Brain pericyte (primary cell): ENCODE data around the gene RPN1.
A peak's percentile ranks its signal among the peaks of the same experiment; 100 is the strongest.
"Not testable (repeated sequence)": the region's sequence is repeated elsewhere in the genome, so short reads cannot be mapped to it uniquely, and the experiment has no call there.

ENCODE experiments used
- DNase-seq: peaks from one replicate; pipeline ENCODE4 v3.0.0-alpha.2; 2012; ENCODE audit warnings: low read depth, low spot score

The RPN1 gene

DNA sequence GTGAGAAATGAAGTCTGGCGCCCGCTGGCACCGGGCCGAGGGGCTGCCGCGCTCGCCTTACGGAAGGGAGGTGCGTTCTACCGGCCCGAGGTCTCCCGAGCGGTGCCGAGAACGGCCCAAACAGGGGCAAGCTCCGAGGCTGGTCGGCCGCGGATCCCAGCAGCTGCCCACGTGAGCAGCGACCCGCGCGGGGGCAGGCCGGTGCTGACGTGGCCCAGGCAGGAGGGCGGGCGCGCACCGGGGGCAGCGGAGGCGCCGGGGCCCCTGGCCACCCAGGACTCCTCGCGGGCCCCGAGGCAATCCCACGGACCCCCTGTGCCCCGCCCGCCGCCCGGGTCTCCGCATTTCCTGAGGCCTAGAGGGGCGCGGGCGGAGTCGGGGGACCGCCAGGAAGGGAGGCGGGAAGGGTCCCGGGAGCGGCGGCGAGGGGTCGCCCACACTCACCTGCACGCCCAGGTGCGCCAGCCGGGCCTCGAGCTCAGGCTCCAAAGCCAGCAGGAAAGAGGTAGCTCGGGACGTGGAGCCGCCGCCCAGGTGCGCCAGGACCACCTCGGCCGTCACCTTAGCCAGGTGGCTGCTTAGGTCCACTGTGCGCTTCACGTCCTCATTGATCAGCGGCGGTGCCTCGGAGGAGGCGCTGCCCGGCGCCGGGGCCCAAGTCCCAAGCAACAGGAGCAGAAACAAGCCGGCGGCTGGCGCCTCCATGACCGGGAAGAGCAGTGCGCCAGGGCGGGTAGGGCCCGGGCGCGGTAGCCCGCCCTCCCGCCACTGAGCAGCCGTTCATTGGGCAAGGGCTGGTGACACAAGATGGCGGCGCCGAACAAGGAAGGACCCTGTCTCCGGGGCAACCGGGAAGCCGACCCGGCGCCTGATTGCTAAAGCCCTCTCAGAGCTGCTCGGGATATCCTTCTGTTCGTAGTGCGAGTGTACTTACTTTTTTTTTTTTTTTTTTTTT is at the start of gene RPN1:
Gene RPN1 (minus strand): TSS at position 723 of the 955 bp plus-strand sequence. CDS start 18 bp downstream, at position 705.
- peak; percentile 86 for DNase-seq

GRCh38 chr3:128698211-128699047 is 47.8 kb upstream of the RPN1 start:
- no peak for DNase-seq

DNA sequence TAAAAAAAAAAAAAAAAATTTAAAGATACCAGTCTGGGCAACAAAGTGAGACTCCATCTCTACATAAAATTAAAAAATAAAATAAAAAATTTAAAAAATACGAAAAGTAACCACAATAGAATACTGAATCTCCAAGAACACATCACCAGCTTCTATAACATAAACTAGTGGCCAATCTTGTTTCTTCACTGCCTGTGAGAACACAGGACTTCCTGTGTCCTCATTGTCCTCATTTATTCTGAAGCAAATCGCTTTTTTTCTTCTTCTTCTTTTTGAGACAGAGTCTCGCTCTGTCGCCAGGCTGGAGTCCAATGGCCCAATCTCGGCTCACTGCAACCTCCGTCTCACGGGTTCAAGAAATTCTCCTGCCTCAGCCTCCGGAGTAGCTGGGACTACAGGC is 46.7 kb upstream of the RPN1 start:
- no peak for DNase-seq

GRCh38 chr3:128693696-128694095 is 43.1 kb upstream of the RPN1 start:
- no peak for DNase-seq

GRCh38 chr3:128689060-128689459 is 38.4 kb upstream of the RPN1 start:
- DNase-seq = no peak

- DNase-seq = no peak
Measured at GRCh38 chr3:128686465-128686864, 35.8 kb upstream of the RPN1 start.

DNA sequence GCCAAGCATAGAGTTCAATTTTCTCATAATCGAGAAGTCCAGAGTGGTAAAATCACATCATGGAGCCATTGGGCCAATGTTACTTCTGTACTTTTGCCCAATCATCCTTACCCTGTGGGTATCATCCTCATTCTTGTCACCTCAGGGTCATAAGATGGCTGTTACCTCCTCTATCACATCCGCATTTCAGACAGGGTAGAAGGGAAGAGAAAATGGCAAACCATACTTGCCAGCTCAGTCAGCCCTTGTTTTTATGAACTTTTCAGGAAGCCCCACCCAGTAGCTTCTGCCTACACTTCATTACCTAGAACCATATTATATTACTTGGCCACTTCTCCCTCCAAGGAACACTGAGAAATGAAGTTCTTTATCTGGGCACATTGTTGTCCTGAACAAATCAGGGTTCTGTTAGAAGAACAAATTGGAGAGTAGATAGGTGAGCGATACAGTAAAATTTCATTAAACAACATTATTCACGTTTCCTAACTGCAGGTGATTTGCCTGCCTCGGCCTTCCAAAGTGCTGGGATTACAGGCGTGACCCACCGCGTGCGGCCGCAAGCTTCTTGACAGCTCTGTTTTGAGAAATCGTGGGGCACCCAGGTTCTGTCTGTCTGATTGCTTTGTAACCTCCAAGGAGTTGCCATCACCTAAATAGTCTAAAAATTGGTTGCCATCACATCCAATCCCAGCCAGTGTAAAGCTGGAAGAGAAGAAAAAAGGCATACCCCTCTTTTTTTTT is 34.5 kb upstream of the RPN1 start:
- DNase-seq = no peak

DNA sequence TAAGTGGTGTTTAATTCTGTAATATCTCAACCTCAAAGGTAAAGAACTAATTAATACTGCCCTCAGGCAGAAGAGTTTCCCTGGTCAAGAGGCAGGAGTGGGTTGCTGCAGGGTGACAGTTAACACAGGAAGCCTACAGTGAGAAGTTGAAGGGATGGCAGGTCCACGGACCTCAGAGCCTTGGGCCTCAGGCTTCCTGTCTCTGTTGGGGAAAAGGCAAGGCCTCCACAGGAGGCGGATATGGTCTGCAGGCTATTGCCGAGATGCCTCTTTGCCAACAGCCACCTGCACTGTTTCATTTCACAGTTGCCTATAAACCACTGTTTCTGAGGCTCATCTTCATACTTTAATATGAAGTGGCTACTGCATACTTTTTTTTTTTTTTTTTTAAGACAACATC is 33.3 kb upstream of the RPN1 start:
- no peak for DNase-seq

- no peak for DNase-seq
Measured at GRCh38 chr3:128681369-128681829, 30.8 kb upstream of the RPN1 start.

DNA sequence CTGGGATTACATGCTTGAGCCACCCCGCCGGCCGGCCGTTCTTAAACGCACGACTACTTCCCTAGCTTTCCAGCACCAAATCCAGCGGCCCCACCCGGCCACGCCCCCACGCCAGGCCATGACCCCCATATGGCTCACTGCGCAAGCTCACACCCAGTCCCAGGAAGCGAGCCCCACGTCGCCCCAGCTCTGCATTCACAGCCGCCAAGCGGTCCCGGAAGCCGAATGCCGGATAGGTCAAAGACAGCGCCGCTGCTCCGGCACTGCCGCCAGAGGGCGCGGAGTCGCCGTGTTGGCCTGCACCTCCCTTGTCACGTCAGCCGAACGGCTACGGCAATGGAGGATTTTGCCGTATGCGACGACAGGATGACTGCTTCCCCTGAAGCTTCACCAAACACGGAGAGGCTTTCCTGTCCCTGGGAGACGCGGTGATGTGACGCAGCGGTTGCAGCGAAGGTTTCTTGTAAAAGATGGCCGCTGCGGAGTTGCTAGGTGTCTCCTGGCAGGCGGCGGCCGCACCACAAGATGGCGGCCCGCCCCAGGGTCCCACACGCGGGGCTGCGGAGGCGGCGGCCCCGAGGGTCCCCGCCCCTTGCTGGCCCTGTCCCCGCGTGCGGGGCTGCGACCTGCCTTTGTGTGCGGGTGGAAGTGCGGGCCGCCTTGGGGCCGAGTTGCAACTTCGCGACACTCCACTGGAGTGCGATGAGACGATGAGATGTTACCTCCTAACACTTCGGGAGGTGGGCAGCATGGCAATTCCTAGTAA is 30.2 kb upstream of the RPN1 start:
- peak; percentile 95 for DNase-seq

DNA sequence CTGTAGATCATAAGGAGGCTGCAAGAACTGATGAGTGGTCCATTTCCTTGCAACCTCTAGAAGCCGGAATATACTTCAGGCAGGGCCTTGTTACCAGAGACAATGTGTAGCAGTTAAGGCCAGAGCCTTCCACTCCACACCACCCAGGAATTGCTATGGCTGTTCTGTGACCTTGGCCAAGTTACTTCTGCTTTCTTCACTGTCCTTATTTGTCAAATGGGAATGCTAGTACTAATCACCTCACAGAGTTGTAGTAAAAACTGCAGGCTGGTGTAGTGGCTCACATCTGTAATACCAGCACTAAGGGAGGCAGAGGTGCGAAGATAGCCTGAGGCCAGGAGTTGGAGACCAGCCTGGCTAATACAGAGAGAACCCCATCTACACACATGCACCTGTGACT is 28.7 kb upstream of the RPN1 start:
- DNase-seq = no peak

- DNase-seq = not testable (repeated sequence)
Measured at GRCh38 chr3:128675802-128676201, 25.2 kb upstream of the RPN1 start.

- DNase-seq = no peak
Measured at GRCh38 chr3:128674161-128674784, 23.7 kb upstream of the RPN1 start.

- no peak for DNase-seq
Measured at GRCh38 chr3:128667641-128668040, 17.0 kb upstream of the RPN1 start.

- no peak for DNase-seq
Measured at GRCh38 chr3:128665362-128666021, 14.9 kb upstream of the RPN1 start.

- no peak for DNase-seq
Measured at GRCh38 chr3:128663151-128663550, 12.5 kb upstream of the RPN1 start.

DNA sequence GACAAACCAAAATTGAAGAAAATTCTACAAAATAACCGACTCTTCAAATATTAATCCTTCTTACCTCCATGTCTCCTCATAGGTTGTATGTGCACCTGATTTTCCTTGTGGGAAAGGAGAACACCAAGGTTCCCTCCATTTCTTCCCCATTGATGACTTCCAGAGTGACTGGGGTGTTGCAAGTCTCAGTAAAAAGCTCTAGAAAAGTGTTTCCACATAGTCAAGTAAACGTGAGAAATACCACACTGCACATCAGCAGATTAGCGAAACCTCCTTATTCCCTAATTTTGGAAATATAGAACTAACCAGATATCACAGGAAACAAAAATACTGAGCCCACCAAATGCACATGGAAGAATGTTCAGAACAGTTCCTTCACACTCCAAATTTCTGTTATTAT is 4.9 kb upstream of the RPN1 start:
- DNase-seq = no peak

GRCh38 chr3:128653993-128654805 is 3.6 kb upstream of the RPN1 start:
- DNase-seq = not testable (repeated sequence)

DNA sequence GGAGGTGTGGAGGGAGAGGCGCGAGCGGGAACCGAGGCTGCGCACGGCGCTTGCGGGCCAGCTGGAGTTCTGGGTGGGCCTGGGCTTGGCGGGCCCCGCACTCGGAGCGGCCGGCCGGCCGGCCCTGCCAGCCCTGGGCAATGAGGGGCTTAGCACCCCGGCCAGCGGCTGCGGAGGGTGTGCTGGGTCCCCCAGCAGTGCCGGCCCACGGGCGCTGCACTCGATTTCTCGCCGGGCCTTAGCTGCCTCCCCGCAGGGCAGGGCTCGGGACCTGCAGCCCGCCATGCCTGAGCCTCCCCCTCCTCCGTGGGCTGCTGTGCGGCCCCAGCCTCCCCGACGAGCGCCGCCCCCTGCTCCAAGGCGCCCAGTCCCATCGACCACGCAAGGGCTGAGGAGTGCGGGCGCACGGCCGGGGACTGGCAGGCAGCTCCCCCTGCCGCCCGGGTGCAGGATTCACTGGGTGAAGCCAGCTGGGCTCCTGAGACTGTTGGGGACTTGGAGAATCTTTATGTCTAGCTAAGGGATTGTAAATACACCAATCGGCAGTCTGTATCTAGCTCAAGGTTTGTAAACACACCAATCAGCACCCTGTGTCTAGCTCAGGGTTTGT is 2.9 kb upstream of the RPN1 start:
- not testable (repeated sequence) for DNase-seq
